Stimulated activated CD8-positive, alpha-beta memory T cell treated with anti-CD3 and anti-CD28 coated beads, Interleukin-12 subunit alpha, Interleukin-12 subunit beta, amount 100 ng/mL, for 24 hours (primary cell): Measurements from ENCODE around the gene SH3GL3.

ENCODE experiments used
- DNase-seq: peaks from one replicate; pipeline ENCODE4 v3.0.0-alpha.2; 2020; ENCODE audit errors: extremely low read depth

SH3GL3 gene

DNA sequence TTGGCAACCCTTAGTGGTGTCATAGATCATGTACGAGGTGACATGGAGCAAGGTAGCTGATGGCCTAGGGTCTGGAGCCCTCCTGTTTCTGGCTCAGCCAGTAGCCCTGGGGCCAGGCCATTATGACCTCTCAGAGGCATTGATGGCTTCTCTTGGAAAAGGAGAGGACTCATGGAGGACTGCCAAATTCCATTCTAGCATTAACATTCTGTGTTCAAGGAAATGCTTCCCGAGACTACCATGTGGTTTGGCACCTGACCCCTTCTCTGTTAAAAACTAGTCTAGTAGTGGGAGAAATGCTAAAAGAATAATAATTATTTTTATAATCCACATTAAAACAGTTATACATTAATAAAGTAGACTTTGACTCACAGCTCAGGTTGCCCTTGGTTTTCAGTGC, 166.6 kb downstream of the SH3GL3 start:
- no peak for DNase-seq

DNA sequence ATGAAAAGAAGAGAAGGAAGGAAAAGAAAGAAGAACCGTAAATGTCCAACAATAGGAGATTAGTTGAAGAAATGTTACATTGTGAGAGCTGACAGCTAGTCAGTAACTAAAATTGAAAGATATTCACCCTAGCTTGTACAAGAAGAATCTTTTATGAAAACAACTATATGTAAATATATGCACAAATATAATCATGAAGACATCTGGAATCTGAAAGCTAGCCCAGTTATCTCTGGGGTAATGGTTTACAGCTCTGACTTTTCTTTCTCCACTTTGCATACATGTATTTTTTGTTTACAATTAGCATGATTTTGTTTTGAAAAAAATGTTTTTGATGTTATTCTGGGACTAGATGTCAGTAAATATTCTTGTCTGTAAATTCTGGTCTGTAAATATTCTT, 169.7 kb downstream of the SH3GL3 start:
- no peak for DNase-seq

DNA sequence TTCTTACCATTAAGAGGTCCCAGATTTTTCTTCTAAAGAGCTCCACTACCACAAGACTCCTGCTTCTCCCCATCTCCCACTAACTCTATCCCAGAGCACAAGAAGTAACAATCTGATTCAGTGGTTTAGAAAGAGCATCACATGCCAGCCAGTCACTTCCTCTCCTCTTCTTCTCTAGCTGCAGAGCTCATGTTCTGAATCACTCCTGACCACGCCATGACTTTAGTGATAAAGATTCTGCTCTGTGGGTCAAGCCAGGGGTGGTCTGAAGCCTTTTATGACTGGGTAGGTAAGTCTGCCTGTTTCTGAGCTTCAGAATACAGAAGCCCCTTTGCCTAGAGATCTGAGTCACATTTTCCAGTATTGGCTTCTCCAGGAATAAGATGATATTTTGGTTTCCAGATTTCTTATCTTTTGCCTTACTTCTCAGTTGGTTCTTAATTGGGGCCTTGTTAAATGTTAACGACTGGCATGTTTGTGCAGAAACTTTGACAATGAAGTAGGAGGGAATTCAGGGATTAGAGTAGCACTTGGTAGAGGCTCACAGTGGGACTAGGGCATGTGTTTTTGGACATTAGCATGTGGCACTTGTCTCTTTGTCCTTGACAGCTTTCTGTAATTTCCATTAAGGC, 179.1 kb downstream of the SH3GL3 start:
- no peak for DNase-seq

DNA sequence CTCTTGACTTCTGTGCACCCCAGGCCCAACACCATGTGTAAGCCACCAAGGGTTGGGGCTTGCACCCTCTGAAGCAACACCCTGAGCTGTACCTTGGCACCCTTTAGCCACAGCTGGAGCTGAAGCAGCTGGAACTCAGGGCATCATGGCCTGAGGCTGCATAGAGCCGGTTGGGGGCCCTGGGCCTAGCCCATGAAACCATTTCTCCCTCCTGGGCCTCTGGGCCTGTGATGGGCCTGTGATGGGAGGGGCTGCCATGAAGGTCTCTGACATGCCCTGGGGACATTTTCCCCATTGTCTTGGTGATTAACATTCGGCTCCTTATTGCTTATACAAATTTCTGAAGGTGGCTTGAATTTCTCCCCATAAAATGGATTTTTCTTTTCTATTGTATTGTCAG, 184.4 kb downstream of the SH3GL3 start:
- DNase-seq = no peak

DNA sequence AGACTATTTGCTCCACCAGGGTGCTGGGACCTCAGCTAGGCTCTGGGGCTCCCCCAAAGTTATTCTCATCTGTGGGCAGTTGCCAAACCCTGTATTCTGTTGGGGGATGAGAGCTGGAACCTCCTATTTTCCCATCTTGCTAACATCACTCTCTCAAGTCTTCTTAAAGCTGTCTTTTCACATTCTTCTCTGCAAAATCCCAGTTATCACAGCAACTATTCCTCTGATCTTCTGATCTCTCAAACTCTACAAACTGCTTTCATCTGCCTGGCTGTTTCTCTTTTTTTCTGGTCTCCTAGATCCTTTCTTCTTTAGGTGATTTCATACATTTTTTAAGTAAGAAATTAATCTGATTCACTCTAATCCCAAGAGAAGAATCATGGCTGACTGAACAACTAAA, 196.1 kb downstream of the SH3GL3 start:
- no peak for DNase-seq

DNA sequence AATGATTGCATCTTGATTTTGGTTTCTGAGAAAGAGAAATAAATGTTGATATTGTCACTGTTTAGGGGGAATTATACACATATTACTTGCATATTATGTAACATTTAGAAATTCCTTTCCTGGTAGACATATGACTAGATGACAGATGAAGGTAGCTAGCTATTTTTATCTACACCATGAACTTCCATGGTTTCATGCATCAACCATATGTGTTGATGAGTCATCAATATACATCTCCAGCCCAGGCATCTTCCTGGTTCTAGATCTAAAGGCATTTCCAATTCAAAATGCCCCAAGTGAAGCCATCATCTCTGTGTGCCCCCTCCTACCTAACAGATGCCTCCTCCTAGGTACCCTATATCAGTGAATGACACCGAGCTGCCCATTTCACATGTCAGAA, 197.3 kb downstream of the SH3GL3 start:
- no peak for DNase-seq

DNA sequence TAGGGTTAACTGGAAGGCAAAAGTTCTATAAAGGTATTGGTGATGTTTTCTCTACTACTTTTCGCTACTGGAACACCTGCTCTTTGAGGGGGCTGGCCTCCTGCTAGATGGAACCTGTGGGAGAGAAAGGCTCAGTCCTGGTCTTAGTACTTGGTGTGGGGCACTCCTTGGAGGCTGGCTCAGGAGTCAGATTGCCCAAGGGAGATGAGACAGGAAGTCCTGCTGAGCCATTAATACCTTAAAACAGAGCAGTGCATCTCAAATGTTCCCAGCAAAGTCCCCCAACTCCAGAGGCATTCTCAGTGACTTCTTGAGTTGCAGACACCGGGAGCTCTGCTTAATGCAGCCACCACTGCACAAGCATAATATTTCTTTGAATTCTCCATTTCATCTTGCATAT, 203.7 kb downstream of the SH3GL3 start:
- DNase-seq = no peak

DNA sequence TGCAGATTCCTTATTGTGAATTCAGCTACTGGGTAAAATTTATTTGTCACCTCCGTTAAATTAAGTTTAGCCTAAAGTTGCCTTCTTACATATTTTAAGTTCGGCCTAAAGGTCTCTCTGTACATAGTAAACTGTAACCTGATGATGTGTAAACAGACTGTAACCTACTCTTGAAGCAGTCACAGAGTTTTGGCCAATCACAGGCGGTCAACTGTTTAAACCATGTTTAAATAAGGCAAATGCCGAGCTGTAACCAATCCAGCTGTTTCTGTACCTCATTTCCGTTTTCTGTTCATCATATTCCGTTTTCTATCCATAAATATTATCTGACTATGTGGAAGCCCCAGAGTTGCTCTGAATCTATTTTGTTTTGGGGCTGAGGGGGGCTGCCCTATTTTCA, 204.4 kb downstream of the SH3GL3 start:
- no peak for DNase-seq

DNA sequence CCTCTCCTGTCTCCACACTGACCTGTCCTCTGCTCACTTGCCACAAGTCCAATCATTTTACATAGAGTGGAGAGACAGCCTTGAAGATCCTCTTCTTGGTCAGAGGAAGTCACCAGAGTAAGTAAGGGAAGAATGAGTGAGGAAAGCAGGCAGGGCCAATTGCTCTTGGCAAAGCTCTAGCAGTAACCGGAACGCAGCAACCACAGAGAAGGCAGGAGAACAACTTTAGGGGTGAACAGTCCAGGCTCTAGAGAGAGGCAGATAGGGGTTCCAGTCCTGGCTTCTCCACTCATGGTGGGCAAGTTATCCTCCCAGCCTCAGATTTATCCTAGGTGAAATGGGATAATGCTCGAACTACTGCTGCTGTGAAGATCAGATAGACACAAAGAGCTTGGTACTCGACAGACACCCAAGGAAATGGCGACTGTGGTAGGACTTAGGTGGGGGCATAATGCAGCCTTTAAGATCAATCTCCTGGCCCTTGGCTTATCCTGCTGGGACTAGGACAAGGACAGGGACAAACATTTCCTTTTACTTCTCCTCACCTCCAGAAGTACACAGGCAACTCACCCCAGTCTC, 205.6 kb downstream of the SH3GL3 start:
- DNase-seq = no peak

DNA sequence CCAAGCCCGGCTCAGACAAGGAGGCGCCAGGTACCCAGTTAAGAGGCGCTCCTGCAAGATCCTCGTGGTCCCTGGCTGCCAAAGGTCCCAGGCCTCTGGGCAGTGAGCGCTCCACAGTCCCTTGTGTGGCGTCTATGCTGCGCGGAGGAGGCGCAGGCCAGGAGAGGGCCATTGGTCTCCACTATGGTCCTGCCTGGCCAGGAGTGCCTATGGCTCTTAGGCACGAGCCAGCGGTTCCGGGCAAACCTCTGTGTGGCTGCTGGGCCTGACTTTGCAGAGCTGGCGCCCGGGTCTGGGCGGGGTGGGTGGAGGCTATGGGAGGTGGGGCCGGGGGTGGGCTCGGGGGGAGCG, 206.1 kb downstream of the SH3GL3 start:
- no peak for DNase-seq

DNA sequence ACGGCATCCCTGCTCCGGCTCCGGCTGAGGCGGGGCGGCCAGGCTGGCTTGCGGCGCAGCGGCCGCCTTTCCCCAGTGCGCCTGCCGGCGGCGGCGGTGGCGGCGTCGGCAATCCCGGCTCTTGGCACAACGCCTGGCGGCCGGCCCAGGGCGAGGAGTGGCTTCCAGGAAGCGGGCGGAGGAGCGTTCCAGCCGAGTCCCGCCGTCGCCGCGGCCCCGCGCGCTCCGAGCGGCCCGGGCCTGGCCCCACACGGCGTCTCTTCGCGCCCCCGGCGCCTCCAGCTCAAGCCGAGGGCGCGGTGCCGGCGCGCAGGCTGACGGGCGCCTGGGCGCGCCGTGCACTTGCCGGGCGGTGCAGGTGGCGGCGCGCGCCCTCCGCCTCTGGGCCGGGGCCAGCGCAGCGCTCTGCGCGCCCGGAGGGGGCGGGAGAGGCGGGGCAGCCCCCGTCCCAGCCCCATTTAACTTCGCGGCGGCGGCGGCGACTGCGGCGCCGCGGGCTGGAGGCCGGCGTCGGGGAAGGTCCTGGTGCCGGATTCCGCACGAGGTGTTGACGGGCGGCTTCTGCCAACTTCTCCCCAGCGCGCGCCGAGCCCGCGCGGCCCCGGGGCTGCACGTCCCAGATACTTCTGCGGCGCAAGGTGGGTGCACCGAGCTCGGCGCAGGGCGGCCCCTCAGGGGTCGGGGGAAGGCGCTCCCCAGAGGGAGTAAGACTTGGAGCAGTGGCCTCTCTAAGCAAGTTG, 206.7 kb downstream of the SH3GL3 start, which contains the start of gene ADAMTSL3:
ADAMTSL3 (plus strand) TSS at position 485 of the 740 bp plus-strand sequence. CDS start 1,639 bp downstream, outside the sequence.
- DNase-seq = no peak

DNA sequence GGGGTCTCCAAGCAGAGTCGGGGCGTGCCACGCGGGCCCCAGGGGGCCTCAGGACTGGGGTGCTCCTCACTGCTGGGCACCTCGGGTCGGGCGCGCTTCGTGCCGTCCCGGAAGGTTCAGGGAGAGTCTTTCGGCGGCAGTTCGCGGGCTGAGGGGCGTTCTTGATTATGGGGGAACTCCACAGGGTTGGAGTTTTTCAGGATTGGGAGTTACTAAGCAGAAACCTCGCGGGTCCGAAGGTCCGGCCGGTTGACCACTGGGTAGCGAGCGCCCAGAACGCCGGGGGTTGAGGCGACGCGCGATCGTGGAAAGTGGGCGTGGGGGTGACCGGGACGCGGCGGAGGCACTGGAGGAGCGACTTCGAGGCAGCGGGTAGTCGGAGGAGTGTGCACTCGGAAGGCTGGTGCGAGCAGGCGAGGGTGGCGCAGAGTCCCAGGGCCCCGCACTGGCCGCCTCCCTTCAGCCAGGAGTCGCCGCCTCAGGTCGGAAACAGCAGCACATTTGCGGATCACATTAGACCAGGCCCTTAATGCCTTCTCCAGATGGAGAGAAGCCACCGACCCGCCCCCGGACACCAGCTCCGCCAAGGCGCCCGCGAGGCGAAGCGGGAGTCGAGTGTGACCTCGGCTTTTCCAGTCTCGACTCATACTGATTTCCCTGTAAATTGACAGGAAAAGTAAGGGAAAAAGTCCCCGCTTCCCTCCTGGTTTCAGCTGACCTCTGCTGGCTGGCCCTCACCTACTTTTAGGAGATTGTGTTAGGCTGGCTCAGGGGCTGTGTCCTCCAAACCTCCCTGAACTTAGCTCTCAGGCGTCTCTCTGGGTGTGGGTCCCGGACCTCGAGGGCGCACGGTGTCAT, 207.5 kb downstream of the SH3GL3 start:
- no peak for DNase-seq

DNA sequence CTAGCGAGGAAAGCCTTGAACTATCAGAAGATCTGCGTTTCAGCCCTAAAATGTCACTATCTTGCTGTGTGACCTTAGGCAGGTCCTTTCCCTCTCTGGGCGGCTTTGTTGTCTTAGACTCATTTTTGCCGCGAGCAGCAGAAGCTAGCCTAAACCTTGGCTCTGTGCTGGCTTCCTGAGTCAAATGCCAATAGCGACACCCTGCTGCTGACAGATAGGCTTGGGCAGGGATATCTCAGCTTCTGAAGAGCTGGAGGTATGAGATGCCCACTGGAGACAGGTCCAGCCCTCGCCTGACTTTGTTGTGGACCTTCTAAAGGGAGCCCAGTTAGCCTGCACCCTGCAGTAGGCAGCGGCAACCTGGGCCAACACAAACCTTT, 208.1 kb downstream of the SH3GL3 start:
- DNase-seq = no peak

DNA sequence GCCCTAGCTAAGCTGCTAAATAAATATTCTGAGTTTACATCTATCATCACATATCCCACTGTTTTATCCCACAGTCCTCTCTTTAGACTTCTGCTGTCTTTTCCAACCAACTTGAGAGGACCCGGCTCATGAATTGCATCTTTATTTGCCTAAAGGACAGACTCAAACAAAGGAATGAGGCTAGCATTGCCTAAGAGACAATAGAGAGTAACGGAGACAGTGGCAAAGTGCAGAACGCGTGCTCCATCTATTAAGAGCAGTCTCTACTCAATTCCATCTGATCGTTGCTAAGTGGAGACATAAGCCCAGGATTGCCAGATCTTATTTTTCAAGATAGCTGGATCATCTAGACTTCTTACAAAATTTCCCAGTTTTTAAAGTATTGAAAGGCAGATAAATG, 209.1 kb downstream of the SH3GL3 start:
- no peak for DNase-seq

DNA sequence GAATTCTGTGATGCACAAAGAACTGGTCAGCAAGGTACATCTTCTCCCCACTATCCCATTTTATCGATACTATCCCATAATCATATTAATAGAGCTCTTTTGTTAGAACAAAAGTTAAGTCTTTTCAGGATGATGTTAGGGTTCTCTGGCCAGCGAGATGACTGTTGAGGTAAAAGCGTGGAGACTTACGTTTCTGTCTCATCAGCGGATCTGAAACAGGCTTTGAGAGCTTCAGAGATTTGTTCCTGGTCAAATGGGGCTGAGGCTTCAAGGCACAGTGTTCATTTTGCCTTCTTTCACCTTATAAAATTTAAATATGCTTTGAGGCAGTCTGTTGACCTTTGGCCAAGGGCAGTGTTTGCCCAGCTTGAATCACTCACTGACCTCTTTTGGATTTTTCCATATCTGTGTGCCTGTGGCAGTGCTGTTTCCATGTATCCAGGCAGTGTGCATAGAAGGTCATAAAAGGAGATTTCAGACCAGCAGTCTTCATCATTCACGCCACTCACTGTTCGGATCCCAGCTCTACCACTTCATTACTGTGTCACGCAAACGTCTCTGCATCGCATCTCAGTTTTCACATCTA, 209.9 kb downstream of the SH3GL3 start:
- no peak for DNase-seq

DNA sequence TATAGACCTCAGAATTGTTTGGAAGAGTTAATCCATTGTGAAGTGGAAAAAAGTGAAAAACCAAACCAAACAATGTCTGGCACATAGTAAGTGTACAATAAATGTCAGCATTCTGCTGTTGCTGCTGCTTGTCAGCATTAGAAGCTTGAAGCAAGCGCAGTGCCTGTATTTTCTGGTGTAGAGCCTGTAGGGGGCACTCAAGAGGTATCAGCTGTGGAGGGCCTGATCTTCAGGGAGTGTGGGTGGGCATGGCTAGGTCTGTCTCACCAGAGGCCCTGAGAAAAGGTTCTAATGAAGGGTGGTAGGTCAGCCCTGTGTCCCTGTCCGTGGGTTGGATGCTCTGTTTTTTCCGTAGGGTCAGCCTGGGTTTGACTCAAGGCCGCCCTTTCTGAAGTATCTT, 210.4 kb downstream of the SH3GL3 start:
- no peak for DNase-seq

DNA sequence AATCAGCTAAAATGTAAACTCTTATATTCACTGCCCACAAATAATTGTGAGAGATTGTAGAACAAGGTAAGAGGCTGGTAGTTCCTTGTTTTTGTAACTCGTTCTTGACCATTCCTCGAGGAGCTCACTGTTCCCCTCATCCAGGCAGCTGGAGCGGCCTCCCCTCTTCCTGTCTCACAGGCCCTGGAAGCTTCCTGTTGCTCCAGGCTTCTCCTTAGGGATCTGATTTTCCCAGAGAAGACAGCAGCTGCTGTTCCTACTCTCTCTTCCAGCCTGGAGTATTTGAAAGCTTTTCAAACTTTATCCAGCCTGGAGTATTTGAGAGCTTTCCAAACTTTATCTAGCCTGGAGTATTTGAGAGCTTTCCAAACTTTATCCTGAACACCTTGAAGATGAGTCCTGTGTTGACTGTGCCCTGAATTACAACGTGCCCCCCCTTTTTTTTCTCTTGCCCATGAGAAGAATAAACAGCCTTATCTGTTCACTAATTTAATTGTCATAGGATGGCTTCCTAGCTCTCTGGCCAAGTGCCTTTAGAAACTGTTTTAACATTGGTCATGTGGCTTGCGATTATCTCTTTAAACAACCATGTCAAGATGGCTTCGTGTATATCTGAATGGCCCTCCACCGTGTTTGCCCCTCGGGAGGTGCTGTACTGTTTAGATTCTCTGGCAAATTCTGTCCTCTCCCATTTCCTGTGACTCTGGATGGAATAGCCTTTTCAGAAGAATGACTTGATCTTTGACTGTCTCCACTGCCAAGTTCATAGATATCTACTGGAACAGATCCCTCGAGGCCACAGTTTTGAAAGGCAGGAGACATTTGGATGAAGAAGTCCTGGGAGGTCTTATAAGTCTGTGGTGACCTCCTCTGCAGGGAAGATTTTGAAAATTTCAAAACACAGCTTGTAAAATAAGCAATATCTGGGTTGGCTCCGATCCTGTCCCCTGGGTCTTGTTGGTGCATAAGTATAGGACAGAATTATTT, 211.6 kb downstream of the SH3GL3 start:
- no peak for DNase-seq

DNA sequence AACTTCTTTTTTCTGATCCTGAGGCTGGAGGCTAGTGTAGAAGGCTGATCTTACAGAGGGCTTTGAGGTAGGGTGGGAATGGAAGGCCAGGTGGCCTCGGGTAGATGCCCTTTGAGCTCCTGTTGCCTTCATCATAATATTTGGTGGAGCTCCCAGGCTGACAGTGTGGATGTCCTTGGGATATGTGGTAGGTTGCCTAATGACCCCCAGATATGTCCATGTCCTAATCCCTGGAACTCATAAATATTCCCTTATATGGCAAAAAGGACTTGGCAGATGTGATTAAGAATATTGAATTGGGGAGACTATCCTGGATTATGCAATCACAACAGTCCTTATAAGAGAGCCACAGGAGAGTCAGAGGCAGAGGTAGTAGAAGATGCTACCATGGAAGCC, 212.3 kb downstream of the SH3GL3 start:
- DNase-seq = no peak

DNA sequence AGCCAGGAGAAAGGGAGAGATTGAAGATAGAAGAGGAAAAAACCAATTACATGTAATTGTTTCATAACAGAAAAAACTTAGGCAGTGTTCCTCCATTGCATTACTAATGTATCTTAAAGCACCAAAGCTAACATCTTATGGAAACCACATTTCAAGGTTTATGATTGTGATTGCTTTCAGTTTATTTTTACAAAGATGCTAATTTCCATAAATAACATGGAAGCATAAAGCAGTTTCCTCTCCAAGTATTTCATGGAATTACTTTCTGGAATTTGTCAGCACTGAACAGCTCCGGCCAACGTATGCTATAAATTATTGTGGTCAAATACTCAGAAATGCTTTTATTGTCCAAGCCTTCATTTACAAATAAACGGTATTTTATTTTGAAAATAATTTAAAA, 218.3 kb downstream of the SH3GL3 start:
- no peak for DNase-seq
